WTC11 (cell line): ENCODE measurements around the gene OR51L1.

Experiments used
- GABPB1 ChIP-seq: sonication (generic); formaldehyde crosslinking; IDR thresholded peaks from 2 replicates; pipeline ENCODE4 v1.8.1; 2023; ENCODE audit warnings: mild to moderate bottlenecking, missing genetic modification reagents
- ZNF263 ChIP-seq: sonication (generic); formaldehyde crosslinking; IDR thresholded peaks from 2 replicates; pipeline ENCODE4 v1.8.1; 2022; ENCODE audit warnings: low read depth, mild to moderate bottlenecking, moderate library complexity, missing genetic modification reagents

GRCh38 chr11:4983841-4984240 is 10.8 kb upstream of the OR51L1 start:
- no peak for TF ChIP-seq GABPB1 (CRISPR knock-in tag)
- TF ChIP-seq ZNF263 (CRISPR knock-in tag) = no peak
